ENCODE results near the gene ADCY3. TPM values are rescaled to one million over a fixed set of nuclear protein-coding genes. Genes with fewer than 3 reads are reported as not detected.

The ADCY3 gene
- total RNA-seq, 1 experiment from 2014 or later = 39.5 TPM

DNA sequence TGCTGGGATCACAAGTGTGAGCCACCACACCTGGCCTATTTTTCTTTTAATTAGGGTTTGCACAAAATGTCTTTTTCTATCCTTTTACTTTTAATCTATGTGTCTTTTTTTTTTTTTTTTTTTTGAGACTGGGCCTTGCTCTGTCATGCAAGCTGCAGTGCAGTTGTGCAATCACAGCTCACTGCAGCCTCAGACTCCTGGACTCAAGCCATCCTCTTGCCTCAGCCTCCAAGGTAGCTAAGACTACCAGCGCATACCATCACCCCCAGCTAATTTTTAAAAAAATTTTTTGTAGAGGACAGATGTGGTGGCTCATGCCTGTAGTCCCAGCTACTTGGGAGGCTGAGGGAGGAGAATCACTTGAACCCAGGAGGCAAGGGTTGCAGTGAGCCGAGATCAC lies 27.1 kb downstream of the ADCY3 start:
- peaks cover under 1 to 2% of the 10 kb centered on the region in 2 experiments for H3K4me1 Mint-ChIP-seq
- Histone ChIP-seq H3K4me1 (ENCODE audit: insufficient read depth, low read length) (no peaks in the 10 kb centered on the region), H3K9ac (ENCODE audit: extremely low read depth, insufficient read length, low read length) (no peak overlapping the region), H3K27me3 (ENCODE audit: insufficient read depth, low read length) (no peaks in the 10 kb centered on the region), H3T11ph (ENCODE audit: low read length) (no peak overlapping the region), H3K18ac (ENCODE audit: insufficient read length, low read depth, low read length) (no peak overlapping the region), H3K27ac (ENCODE audit: insufficient read length, low read depth, low read length) (no peak overlapping the region), H3K23me2 (ENCODE audit: insufficient read length, low read depth, low read length, poor library complexity, severe bottlenecking) (no peaks in the 10 kb centered on the region), H3K79me1 (ENCODE audit: insufficient read depth, low read depth, low read length, poor library complexity, severe bottlenecking) (no peaks in the 10 kb centered on the region), H2BK120ac (ENCODE audit: low read depth, low read length, poor library complexity, severe bottlenecking) (no peak overlapping the region), H3K23ac (ENCODE audit: insufficient read length, low read depth, low read length) (no peak overlapping the region), H3K14ac (ENCODE audit: insufficient read depth, low read length) (no peak overlapping the region), H4K8ac (replicated peaks; ENCODE audit: insufficient read length, low read depth, low read length) (no peak overlapping the region), H3K56ac (ENCODE audit: insufficient read length, low read depth, low read length) (no peak overlapping the region), H3K4ac (ENCODE audit: low read depth, low read length) (no peak overlapping the region), H3K79me2 (ENCODE audit: insufficient read depth, low read length) (no peaks in the 10 kb centered on the region), H2AFZ (ENCODE audit: low read length) (no peak overlapping the region), H2AK5ac (ENCODE audit: insufficient read length, low read length) (no peak overlapping the region), H2BK15ac (ENCODE audit: low read depth, low read length) (no peak overlapping the region), H3K9me3 (ENCODE audit: control insufficient read depth, low read depth, low read length) (peaks cover 4% of the 10 kb centered on the region), H2BK20ac (ENCODE audit: low read depth, low read length, poor library complexity, severe bottlenecking) (no peak overlapping the region), H4K91ac (ENCODE audit: insufficient read length, low read depth, low read length) (no peak overlapping the region), H4K20me1 (ENCODE audit: control insufficient read depth, insufficient read depth, insufficient read length) (no peaks in the 10 kb centered on the region), H4K5ac (ENCODE audit: insufficient read length, low read depth, low read length) (no peak overlapping the region), H2BK12ac (ENCODE audit: insufficient read length, low read depth, low read length) (no peak overlapping the region), H2BK5ac (ENCODE audit: insufficient read length, low read length) (no peak overlapping the region), H3K4me2 (ENCODE audit: insufficient read depth, insufficient read length, low read length) (no peak overlapping the region)
- no peak for DNase-seq
- no CpG with 5 or more reads among the region's 2 CpGs for WGBS (ENCODE audit: extremely low coverage, insufficient read length, low lambda C conversion rate)
- H3K36me3 Mint-ChIP-seq (ENCODE audit: insufficient read depth in 1 of 3, low read depth in 3 of 3) = peaks cover 34 to 51% (median 38%) of the 10 kb centered on the region in 3 experiments
- no peak overlapping the region; a peak in 1 of 7 replicates for H3K27ac Mint-ChIP-seq
- H3K27me3 Mint-ChIP-seq (ENCODE audit: low read depth) = no peaks in the 10 kb centered on the region
- no peak for TF ChIP-seq CTCF (conservative IDR thresholded peaks at IDR 0.05)
- H3K4me3 Mint-ChIP-seq = no peak overlapping the region
- peaks cover 35 to 38% of the 10 kb centered on the region in 2 experiments for H3K9me3 Mint-ChIP-seq

Data from H9 (cell line).